Endothelial cell of umbilical vein (primary cell): ENCODE measurements around the gene FBXO27.

Experiments used
- CTCF ChIP-seq, 2 donors: IDR thresholded peaks; 1 replicate in 1 of 2; 2 replicates in 1 of 2; pipeline ENCODE4 v1.5.1; 2011; ENCODE audit warnings: low read length in 2 of 2, mild to moderate bottlenecking in 2 of 2, moderate library complexity in 2 of 2, control low read depth in 1 of 2, inconsistent platforms in 1 of 2, low read depth in 1 of 2; ENCODE audit not compliant: insufficient read depth in 1 of 2; ENCODE audit errors: extremely low read depth in 1 of 2
- GATA2 ChIP-seq: IDR thresholded peaks from 2 replicates; pipeline ENCODE4 v1.7.0; 2011; ENCODE audit warnings: low read depth, mild to moderate bottlenecking, moderate library complexity, mixed read lengths, low read length; ENCODE audit not compliant: insufficient read length, insufficient read depth

- TF ChIP-seq CTCF (IDR thresholded peaks at IDR 0.05; ENCODE audit: extremely low read depth in 1 of 2, insufficient read depth in 1 of 2, low read depth in 1 of 2, low read length in 2 of 2) = no peak
- TF ChIP-seq GATA2 = no peak
Observed at GRCh38 chr19:39047073-39047472, 14.7 kb upstream of the FBXO27 start.
